ENCODE results near the gene TESK2. TPM values are rescaled to one million over a fixed set of nuclear protein-coding genes. Genes with fewer than 3 reads are reported as not detected.
A peak's percentile ranks its signal among the peaks of the same experiment; 100 is the strongest.

TESK2 gene
- total RNA-seq, result 1.8 and 1.9 TPM in 2 replicates
- long read RNA-seq, partial matches to known transcripts, result 1 of 5 reads
- long read RNA-seq, other reads (novel, unspliced or antisense), result 2 of 5 reads

DNA sequence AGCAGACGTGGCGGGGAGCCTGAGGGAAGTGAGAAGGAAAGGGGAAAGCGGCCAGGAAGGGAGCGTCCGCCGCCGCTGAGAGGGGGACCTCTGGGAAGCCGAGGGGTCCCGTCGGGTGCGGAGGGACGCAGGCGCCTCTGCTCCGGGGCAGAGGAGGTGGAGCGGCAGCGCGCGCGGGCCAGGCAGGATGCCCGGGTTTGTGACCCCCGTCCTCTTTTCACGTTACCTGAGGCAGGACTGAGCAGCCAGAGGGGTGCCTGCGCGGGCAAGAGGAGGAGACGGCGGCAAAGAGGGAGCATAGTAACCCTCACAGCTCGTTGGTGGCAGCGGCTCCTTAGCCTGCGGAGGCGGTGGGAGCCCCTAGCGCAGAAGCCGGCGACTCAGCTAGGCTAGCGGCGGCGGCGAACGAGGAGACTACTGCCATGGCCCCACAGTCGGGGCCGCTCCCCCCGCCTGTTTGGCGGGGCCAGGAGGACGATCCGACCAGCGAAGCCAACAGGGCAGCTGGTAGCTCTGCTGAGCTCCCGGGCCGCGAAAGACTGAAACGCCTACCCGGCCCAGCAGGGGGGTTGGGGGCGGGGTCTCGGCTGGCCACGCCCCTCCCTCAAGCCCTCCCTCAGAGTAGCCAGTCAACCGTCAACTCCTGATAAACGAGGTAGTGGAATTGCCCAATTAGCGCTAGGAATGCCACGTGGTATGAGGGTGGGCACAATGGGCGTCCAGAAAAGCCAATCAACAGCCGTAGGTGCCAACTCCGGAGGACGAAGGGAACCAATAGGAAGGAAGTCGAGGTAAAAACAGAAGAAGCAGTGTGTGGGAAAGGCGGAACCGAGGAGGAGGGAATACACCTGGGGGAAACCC is at the start of gene TESK2:
TESK2 (minus strand) TSS at position 538 of the 861 bp plus-strand sequence. CDS start 33,378 bp downstream, outside the sequence.
- TF ChIP-seq, protein P1, sequence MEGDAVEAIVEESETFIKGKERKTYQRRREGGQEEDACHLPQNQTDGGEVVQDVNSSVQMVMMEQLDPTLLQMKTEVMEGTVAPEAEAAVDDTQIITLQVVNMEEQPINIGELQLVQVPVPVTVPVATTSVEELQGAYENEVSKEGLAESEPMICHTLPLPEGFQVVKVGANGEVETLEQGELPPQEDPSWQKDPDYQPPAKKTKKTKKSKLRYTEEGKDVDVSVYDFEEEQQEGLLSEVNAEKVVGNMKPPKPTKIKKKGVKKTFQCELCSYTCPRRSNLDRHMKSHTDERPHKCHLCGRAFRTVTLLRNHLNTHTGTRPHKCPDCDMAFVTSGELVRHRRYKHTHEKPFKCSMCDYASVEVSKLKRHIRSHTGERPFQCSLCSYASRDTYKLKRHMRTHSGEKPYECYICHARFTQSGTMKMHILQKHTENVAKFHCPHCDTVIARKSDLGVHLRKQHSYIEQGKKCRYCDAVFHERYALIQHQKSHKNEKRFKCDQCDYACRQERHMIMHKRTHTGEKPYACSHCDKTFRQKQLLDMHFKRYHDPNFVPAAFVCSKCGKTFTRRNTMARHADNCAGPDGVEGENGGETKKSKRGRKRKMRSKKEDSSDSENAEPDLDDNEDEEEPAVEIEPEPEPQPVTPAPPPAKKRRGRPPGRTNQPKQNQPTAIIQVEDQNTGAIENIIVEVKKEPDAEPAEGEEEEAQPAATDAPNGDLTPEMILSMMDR (conservative IDR thresholded peaks at IDR 0.05), result peak; percentile 32

DNA sequence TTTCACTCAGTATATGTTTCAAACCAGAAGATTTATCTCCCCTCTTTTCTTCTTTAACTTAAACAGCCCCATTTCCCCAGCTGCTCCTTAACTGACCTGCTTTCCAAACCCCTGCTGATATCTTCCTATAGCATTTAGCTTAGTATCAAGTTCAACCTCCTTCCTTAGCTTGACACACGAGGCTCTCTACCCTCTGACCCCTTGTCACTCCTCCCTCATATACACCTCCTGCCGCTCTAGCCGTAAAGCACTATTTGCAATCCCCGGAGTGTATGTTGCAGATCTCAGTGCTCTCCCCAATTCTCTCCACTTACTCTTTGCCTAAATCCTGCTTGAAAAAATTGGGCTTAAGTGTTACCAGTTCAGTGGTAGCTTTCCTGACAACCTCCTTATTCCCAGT is 45.9 kb upstream of the TESK2 start:
- H3K27ac Mint-ChIP-seq (ENCODE audit: unreplicated experiment), result no peak overlapping the region
- no peak for DNase-seq (ENCODE audit: low read depth, low spot score)

More for the DNA sequence above, at the start of gene TESK2:
- no peaks in the 10 kb centered on the region for H3K4me1 Mint-ChIP-seq
- peaks cover 12% of the 10 kb centered on the region for H3K27me3 Mint-ChIP-seq (ENCODE audit: low read depth)
- no peaks in the 10 kb centered on the region for H3K9me3 Mint-ChIP-seq
- peak; percentile 87 for DNase-seq (ENCODE audit: low read depth, low spot score)
- no peak within 1 kb of the TSS for H3K4me3 Mint-ChIP-seq
- H3K36me3 Mint-ChIP-seq (ENCODE audit: low read depth), result no peaks in the 10 kb centered on the region
- no peak within 1 kb of the TSS for H3K27ac Mint-ChIP-seq (ENCODE audit: unreplicated experiment)

GRCh38 chr1:45535988-45536766 is 45.2 kb upstream of the TESK2 start:
- Mint-ChIP-seq H3K27ac (ENCODE audit: unreplicated experiment) (no peak overlapping the region), H3K36me3 (ENCODE audit: low read depth) (no peaks in the 10 kb centered on the region), H3K4me3 (no peak overlapping the region), H3K27me3 (ENCODE audit: low read depth) (no peaks in the 10 kb centered on the region), H3K4me1 (no peaks in the 10 kb centered on the region), H3K9me3 (no peaks in the 10 kb centered on the region)
- TF ChIP-seq, protein P1 (conservative IDR thresholded peaks at IDR 0.05), result no peak
- no peak for DNase-seq (ENCODE audit: low read depth, low spot score)

More for the DNA sequence above, 45.9 kb upstream of the TESK2 start:
- no peaks in the 10 kb centered on the region for H3K4me1 Mint-ChIP-seq
- H3K4me3 Mint-ChIP-seq, result no peak overlapping the region
- TF ChIP-seq, protein P1 (conservative IDR thresholded peaks at IDR 0.05), result no peak
- H3K27me3 Mint-ChIP-seq (ENCODE audit: low read depth), result no peaks in the 10 kb centered on the region
- no peaks in the 10 kb centered on the region for H3K36me3 Mint-ChIP-seq (ENCODE audit: low read depth)
- H3K9me3 Mint-ChIP-seq, result no peaks in the 10 kb centered on the region

DNA sequence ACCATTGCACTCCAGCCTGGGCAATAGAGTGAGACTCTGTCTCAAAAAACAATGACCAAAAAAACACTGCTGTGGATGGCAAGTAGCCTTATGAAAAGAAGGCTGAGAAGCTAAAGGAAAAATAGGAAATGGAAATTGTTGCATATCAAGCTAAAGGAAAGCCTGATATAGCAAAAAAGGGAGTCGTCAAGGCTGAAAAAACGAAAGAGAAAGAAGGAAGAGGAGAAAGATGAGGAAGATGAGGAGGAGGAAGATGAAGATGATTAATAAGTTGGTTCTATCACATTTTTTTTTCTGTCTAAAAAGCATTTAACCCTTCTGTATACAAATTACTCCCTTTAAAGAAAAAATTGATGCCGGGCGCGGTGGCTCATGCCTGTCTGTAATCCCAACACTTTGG is 40.9 kb upstream of the TESK2 start:
- Mint-ChIP-seq H3K9me3 (no peaks in the 10 kb centered on the region), H3K36me3 (ENCODE audit: low read depth) (no peaks in the 10 kb centered on the region), H3K27ac (ENCODE audit: unreplicated experiment) (no peak overlapping the region), H3K4me1 (peaks cover 4% of the 10 kb centered on the region), H3K27me3 (ENCODE audit: low read depth) (no peaks in the 10 kb centered on the region), H3K4me3 (no peak overlapping the region)
- TF ChIP-seq, protein P1 (conservative IDR thresholded peaks at IDR 0.05), result no peak
- no peak for DNase-seq (ENCODE audit: low read depth, low spot score)

- TF ChIP-seq, protein P1 (conservative IDR thresholded peaks at IDR 0.05), result no peak
- Mint-ChIP-seq H3K4me3 (no peak overlapping the region), H3K27ac (ENCODE audit: unreplicated experiment) (no peak overlapping the region), H3K9me3 (no peaks in the 10 kb centered on the region), H3K36me3 (ENCODE audit: low read depth) (no peaks in the 10 kb centered on the region), H3K4me1 (peaks cover 9% of the 10 kb centered on the region), H3K27me3 (ENCODE audit: low read depth) (no peaks in the 10 kb centered on the region)
- no peak for DNase-seq (ENCODE audit: low read depth, low spot score)
Measured at GRCh38 chr1:45530632-45531135, 39.7 kb upstream of the TESK2 start.
